WTC11 (cell line): ENCODE results near the gene C1orf232. TPM values are rescaled to one million over a fixed set of nuclear protein-coding genes. Genes with fewer than 3 reads are reported as not detected.

Experiments used
- ATAC-seq: fragments of 200-7000 bp; cut with Tn5 transposase; 2 replicates; pipeline ENCODE4 v1.10.0; 2021; ENCODE audit warnings: mild to moderate bottlenecking, moderate library complexity
- CTCF ChIA-PET: fragments of 300-600 bp; sonication (Branson Sonifier 250); formaldehyde crosslinking; loops from one replicate; lab custom pipeline; 2021; ENCODE audit warnings: antibody characterized with exemption; lab: Charles Lee
- POLR2A ChIA-PET: fragments of 350-600 bp; sonication (Branson Sonifier 250); formaldehyde crosslinking; loops from one replicate; lab custom pipeline; 2021; ENCODE audit warnings: antibody characterized with exemption; lab: Charles Lee
- DNase-seq: peaks from one replicate; pipeline ENCODE4 v3.0.0; 2021; ENCODE audit warnings: low spot score
- H3K27ac Mint-ChIP-seq: 2 replicates; pipeline ENCODE4 v1.8.0; 2021; ENCODE audit warnings: mixed read lengths
- H3K27me3 Mint-ChIP-seq: 2 replicates; pipeline ENCODE4 v1.8.0; 2021; ENCODE audit warnings: low read depth, mild to moderate bottlenecking, moderate library complexity, mixed read lengths
- H3K36me3 Mint-ChIP-seq: 2 replicates; pipeline ENCODE4 v1.8.0; 2021; ENCODE audit warnings: mixed read lengths
- H3K4me1 Mint-ChIP-seq: 2 replicates; pipeline ENCODE4 v1.8.0; 2022; ENCODE audit warnings: mixed read lengths
- H3K4me3 Mint-ChIP-seq: 2 replicates; pipeline ENCODE4 v1.8.0; 2021; ENCODE audit warnings: mild to moderate bottlenecking, moderate library complexity, mixed read lengths
- H3K9me3 Mint-ChIP-seq: 2 replicates; pipeline ENCODE4 v1.8.0; 2021; ENCODE audit warnings: mixed read lengths
- CREM ChIP-seq: sonication (generic); formaldehyde crosslinking; IDR thresholded peaks from 2 replicates; pipeline ENCODE4 v1.8.1; 2022; ENCODE audit warnings: mild to moderate bottlenecking, missing genetic modification reagents, moderate library complexity
- ELF4 ChIP-seq: sonication (generic); formaldehyde crosslinking; IDR thresholded peaks from 2 replicates; pipeline ENCODE4 v1.8.1; 2022; ENCODE audit warnings: low read depth, mild to moderate bottlenecking, moderate library complexity, missing genetic modification reagents
- EMX1 ChIP-seq: fragments of 250-450 bp; sonication (Bioruptor Pico); IDR thresholded peaks from 2 replicates; pipeline ENCODE4 v1.8.0; 2021; ENCODE audit warnings: mild to moderate bottlenecking
- IRF2 ChIP-seq: sonication (generic); formaldehyde crosslinking; IDR thresholded peaks from 2 replicates; pipeline ENCODE4 v1.8.0; 2022; ENCODE audit warnings: low read depth, missing genetic modification reagents, borderline replicate concordance
- MYBL2 ChIP-seq: sonication (generic); formaldehyde crosslinking; IDR thresholded peaks from 2 replicates; pipeline ENCODE4 v1.8.1; 2023; ENCODE audit warnings: mild to moderate bottlenecking, moderate library complexity, missing genetic modification reagents
- NFYB ChIP-seq: sonication (generic); formaldehyde crosslinking; conservative IDR thresholded peaks from 2 replicates; pipeline ENCODE4 v1.8.0; 2022; ENCODE audit warnings: low read depth, missing genetic modification reagents
- NR2C2 ChIP-seq: sonication (generic); formaldehyde crosslinking; IDR thresholded peaks from 2 replicates; pipeline ENCODE4 v1.8.0; 2022; ENCODE audit warnings: mild to moderate bottlenecking, missing genetic modification reagents
- RELA ChIP-seq: sonication (generic); formaldehyde crosslinking; IDR thresholded peaks from 2 replicates; pipeline ENCODE4 v1.8.1; 2022; ENCODE audit warnings: missing genetic modification reagents, mild to moderate bottlenecking, borderline replicate concordance
- ZBTB21 ChIP-seq: sonication (generic); formaldehyde crosslinking; IDR thresholded peaks from 2 replicates; pipeline ENCODE4 v1.8.1; 2023; ENCODE audit warnings: mild to moderate bottlenecking, missing genetic modification reagents, borderline replicate concordance
- ZNF121 ChIP-seq: sonication (generic); formaldehyde crosslinking; IDR thresholded peaks from 2 replicates; pipeline ENCODE4 v1.8.0; 2023; ENCODE audit warnings: missing genetic modification reagents
- ZNF232 ChIP-seq: sonication (generic); formaldehyde crosslinking; IDR thresholded peaks from 2 replicates; pipeline ENCODE4 v1.8.0; 2022; ENCODE audit warnings: mild to moderate bottlenecking, missing genetic modification reagents
- ZNF263 ChIP-seq: sonication (generic); formaldehyde crosslinking; IDR thresholded peaks from 2 replicates; pipeline ENCODE4 v1.8.1; 2022; ENCODE audit warnings: low read depth, mild to moderate bottlenecking, moderate library complexity, missing genetic modification reagents
- ZNF416 ChIP-seq: fragments of 250-450 bp; sonication (Bioruptor Pico); IDR thresholded peaks from 2 replicates; pipeline ENCODE4 v1.9.0; 2021; ENCODE audit warnings: mild to moderate bottlenecking, inconsistent platforms
- ZNF423 ChIP-seq: fragments of 250-450 bp; sonication (Bioruptor Pico); IDR thresholded peaks from 2 replicates; pipeline ENCODE4 v2.1.2; 2022; ENCODE audit warnings: mild to moderate bottlenecking, moderate library complexity
- total RNA-seq: library from RNA; stranded (reverse); gene quantifications from 3 replicates; pipeline ENCODE4 v1.2.3, GENCODE V29; 2021
- TF ChIP-seq, protein P1 (sequence below): fragments of 250-450 bp; sonication (Bioruptor Pico); IDR thresholded peaks from 2 replicates; pipeline ENCODE4 v1.8.0; 2021; ENCODE audit warnings: mild to moderate bottlenecking
- TF ChIP-seq, protein P2 (sequence below): sonication (generic); formaldehyde crosslinking; IDR thresholded peaks from 2 replicates; pipeline ENCODE4 v1.8.0; 2023; ENCODE audit warnings: missing genetic modification reagents, mild to moderate bottlenecking, borderline replicate concordance
- TF ChIP-seq, protein P3 (sequence below): sonication (generic); formaldehyde crosslinking; IDR thresholded peaks from 2 replicates; pipeline ENCODE4 v1.8.1; 2023; ENCODE audit warnings: mild to moderate bottlenecking, missing genetic modification reagents, borderline replicate concordance
- TF ChIP-seq, protein P4 (sequence below): sonication (generic); formaldehyde crosslinking; IDR thresholded peaks from 2 replicates; pipeline ENCODE4 v1.8.1; 2023; ENCODE audit warnings: mild to moderate bottlenecking, missing genetic modification reagents, moderate library complexity
- TF ChIP-seq, protein P5 (sequence below): sonication (generic); formaldehyde crosslinking; IDR thresholded peaks from 2 replicates; pipeline ENCODE4 v1.8.0; 2022; ENCODE audit warnings: mild to moderate bottlenecking, missing genetic modification reagents
- TF ChIP-seq, protein P6 (sequence below): sonication (generic); formaldehyde crosslinking; conservative IDR thresholded peaks from 2 replicates; pipeline ENCODE4 v1.8.1; 2023; ENCODE audit warnings: mild to moderate bottlenecking, low read depth, missing genetic modification reagents, moderate library complexity

The C1orf232 gene
- total RNA-seq, 1 experiment from 2014 or later = not detected

DNA sequence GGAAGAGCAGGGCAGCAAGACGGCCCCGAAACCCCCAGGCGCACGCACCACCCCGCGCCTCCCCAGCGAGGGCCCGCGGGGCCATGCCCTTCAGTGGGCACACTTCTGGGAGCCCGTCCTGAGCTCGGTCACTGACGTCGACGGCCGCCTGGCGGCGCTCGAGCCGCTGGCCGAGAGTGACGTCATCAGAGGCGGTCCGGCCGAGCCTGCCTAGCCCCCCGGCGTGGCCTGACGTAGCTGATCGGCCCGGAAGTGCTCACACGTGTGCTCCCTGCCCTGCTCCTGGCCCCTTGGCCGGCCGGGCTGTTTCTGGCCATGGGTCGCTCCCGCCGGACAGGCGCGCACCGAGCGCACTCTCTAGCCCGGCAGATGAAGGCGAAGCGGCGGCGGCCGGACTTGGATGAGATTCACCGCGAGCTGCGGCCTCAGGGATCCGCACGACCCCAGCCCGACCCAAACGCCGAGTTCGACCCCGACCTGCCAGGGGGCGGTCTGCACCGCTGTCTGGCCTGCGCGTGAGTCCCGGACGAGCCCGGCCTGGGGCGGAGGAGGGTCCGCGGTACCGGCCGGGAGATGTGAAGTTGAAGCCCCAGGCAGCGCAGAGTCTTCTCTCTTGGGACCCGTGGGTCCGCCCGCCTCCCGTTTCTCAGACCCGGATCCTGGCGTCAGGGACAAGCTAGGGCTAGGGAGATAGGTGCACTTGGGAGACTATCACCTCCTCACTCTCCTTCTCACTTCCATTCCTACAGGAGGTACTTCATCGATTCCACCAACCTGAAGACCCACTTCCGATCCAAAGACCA, 1.1 kb upstream of the C1orf232 start, which contains the start of gene ZNF593 (continued):
- TF ChIP-seq, protein P1, sequence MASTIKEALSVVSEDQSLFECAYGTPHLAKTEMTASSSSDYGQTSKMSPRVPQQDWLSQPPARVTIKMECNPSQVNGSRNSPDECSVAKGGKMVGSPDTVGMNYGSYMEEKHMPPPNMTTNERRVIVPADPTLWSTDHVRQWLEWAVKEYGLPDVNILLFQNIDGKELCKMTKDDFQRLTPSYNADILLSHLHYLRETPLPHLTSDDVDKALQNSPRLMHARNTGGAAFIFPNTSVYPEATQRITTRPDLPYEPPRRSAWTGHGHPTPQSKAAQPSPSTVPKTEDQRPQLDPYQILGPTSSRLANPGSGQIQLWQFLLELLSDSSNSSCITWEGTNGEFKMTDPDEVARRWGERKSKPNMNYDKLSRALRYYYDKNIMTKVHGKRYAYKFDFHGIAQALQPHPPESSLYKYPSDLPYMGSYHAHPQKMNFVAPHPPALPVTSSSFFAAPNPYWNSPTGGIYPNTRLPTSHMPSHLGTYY (CRISPR knock-in tag) = no peak
- TF ChIP-seq ZNF416 = no peak
- peak; percentile 96 for TF ChIP-seq ZNF263 (CRISPR knock-in tag)
- no peak for TF ChIP-seq ELF4 (CRISPR knock-in tag)
- peak; percentile 81; the same call in 1 of the 2 replicates for TF ChIP-seq MYBL2
- peak; percentile 68; the same call in 1 of the 2 replicates for TF ChIP-seq RELA (CRISPR knock-in tag)
- no peak for TF ChIP-seq IRF2 (CRISPR knock-in tag)
- TF ChIP-seq NR2C2 (CRISPR knock-in tag) = peak; percentile 65; the same call in 1 of the 2 replicates
- TF ChIP-seq, protein P2, sequence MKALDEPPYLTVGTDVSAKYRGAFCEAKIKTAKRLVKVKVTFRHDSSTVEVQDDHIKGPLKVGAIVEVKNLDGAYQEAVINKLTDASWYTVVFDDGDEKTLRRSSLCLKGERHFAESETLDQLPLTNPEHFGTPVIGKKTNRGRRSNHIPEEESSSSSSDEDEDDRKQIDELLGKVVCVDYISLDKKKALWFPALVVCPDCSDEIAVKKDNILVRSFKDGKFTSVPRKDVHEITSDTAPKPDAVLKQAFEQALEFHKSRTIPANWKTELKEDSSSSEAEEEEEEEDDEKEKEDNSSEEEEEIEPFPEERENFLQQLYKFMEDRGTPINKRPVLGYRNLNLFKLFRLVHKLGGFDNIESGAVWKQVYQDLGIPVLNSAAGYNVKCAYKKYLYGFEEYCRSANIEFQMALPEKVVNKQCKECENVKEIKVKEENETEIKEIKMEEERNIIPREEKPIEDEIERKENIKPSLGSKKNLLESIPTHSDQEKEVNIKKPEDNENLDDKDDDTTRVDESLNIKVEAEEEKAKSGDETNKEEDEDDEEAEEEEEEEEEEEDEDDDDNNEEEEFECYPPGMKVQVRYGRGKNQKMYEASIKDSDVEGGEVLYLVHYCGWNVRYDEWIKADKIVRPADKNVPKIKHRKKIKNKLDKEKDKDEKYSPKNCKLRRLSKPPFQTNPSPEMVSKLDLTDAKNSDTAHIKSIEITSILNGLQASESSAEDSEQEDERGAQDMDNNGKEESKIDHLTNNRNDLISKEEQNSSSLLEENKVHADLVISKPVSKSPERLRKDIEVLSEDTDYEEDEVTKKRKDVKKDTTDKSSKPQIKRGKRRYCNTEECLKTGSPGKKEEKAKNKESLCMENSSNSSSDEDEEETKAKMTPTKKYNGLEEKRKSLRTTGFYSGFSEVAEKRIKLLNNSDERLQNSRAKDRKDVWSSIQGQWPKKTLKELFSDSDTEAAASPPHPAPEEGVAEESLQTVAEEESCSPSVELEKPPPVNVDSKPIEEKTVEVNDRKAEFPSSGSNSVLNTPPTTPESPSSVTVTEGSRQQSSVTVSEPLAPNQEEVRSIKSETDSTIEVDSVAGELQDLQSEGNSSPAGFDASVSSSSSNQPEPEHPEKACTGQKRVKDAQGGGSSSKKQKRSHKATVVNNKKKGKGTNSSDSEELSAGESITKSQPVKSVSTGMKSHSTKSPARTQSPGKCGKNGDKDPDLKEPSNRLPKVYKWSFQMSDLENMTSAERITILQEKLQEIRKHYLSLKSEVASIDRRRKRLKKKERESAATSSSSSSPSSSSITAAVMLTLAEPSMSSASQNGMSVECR (CRISPR knock-in tag) = peak; percentile 86; the same call in 1 of the 2 replicates
- TF ChIP-seq CREM = peak; percentile 99
- TF ChIP-seq ZBTB21 (CRISPR knock-in tag) = peak; percentile 100
- TF ChIP-seq, protein P3, sequence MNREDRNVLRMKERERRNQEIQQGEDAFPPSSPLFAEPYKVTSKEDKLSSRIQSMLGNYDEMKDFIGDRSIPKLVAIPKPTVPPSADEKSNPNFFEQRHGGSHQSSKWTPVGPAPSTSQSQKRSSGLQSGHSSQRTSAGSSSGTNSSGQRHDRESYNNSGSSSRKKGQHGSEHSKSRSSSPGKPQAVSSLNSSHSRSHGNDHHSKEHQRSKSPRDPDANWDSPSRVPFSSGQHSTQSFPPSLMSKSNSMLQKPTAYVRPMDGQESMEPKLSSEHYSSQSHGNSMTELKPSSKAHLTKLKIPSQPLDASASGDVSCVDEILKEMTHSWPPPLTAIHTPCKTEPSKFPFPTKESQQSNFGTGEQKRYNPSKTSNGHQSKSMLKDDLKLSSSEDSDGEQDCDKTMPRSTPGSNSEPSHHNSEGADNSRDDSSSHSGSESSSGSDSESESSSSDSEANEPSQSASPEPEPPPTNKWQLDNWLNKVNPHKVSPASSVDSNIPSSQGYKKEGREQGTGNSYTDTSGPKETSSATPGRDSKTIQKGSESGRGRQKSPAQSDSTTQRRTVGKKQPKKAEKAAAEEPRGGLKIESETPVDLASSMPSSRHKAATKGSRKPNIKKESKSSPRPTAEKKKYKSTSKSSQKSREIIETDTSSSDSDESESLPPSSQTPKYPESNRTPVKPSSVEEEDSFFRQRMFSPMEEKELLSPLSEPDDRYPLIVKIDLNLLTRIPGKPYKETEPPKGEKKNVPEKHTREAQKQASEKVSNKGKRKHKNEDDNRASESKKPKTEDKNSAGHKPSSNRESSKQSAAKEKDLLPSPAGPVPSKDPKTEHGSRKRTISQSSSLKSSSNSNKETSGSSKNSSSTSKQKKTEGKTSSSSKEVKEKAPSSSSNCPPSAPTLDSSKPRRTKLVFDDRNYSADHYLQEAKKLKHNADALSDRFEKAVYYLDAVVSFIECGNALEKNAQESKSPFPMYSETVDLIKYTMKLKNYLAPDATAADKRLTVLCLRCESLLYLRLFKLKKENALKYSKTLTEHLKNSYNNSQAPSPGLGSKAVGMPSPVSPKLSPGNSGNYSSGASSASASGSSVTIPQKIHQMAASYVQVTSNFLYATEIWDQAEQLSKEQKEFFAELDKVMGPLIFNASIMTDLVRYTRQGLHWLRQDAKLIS (CRISPR knock-in tag) = no peak
- TF ChIP-seq, protein P4, sequence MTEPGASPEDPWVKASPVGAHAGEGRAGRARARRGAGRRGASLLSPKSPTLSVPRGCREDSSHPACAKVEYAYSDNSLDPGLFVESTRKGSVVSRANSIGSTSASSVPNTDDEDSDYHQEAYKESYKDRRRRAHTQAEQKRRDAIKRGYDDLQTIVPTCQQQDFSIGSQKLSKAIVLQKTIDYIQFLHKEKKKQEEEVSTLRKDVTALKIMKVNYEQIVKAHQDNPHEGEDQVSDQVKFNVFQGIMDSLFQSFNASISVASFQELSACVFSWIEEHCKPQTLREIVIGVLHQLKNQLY (CRISPR knock-in tag) = 0 out of 2 replicates have a peak, but pooled peaks have one; percentile 77
- TF ChIP-seq, all 79 proteins: peak for 35

DNA sequence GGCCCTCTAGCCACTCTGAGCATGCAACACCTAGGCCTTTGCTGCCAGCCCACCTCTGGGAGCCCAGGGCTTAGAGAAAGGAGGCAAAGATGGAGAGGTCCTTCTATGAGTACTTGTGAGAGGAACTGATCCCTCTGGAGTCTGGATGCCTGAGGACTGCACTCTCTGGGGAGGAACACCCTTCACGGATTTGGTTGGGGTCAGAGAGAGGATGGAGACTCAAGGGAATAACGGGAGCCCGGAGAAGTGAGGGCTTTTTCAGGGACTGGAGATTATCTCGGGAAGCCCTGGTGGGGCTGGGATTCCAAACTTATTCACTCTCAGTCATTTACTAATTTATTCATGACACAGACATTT, 413 bp upstream of the C1orf232 start:
- no peak overlapping the region for H3K27ac Mint-ChIP-seq
- peaks cover 21% of the 10 kb centered on the region for H3K27me3 Mint-ChIP-seq
- H3K9me3 Mint-ChIP-seq = no peaks in the 10 kb centered on the region
- no peaks in the 10 kb centered on the region for H3K36me3 Mint-ChIP-seq
- CTCF ChIA-PET = interaction anchor here (0.6 to 4.0 kb wide), 47 partner anchors 8 to 1442 kb away, joined by 3 to 61 read pairs (median 6); partner anchors contain the start of genes CATSPER4, CEP85, FAM110D and PDIK1L
- peak overlapping the region; percentile 85 for H3K4me3 Mint-ChIP-seq
- peaks cover 35% of the 10 kb centered on the region for H3K4me1 Mint-ChIP-seq
- POLR2A ChIA-PET = interaction anchor here (0.6 to 1.8 kb wide), 4 partner anchors 13 to 65 kb away, joined by 4 to 9 read pairs (median 6); partner anchors contain the start of genes CATSPER4 and CEP85
- DNase-seq = no peak
- no peak for ATAC-seq
- TF ChIP-seq ZNF232 (CRISPR knock-in tag) (no peak), ZNF121 (CRISPR knock-in tag) (no peak), ZNF423 (CRISPR knock-in tag) (no peak), EMX1 (CRISPR knock-in tag) (no peak), NFYB (CRISPR knock-in tag) (no peak), ZNF416 (no peak)
- TF ChIP-seq, protein P5, sequence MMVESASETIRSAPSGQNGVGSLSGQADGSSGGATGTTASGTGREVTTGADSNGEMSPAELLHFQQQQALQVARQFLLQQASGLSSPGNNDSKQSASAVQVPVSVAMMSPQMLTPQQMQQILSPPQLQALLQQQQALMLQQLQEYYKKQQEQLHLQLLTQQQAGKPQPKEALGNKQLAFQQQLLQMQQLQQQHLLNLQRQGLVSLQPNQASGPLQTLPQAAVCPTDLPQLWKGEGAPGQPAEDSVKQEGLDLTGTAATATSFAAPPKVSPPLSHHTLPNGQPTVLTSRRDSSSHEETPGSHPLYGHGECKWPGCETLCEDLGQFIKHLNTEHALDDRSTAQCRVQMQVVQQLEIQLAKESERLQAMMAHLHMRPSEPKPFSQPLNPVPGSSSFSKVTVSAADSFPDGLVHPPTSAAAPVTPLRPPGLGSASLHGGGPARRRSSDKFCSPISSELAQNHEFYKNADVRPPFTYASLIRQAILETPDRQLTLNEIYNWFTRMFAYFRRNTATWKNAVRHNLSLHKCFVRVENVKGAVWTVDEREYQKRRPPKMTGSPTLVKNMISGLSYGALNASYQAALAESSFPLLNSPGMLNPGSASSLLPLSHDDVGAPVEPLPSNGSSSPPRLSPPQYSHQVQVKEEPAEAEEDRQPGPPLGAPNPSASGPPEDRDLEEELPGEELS (CRISPR knock-in tag) = no peak
- TF ChIP-seq, protein P6, sequence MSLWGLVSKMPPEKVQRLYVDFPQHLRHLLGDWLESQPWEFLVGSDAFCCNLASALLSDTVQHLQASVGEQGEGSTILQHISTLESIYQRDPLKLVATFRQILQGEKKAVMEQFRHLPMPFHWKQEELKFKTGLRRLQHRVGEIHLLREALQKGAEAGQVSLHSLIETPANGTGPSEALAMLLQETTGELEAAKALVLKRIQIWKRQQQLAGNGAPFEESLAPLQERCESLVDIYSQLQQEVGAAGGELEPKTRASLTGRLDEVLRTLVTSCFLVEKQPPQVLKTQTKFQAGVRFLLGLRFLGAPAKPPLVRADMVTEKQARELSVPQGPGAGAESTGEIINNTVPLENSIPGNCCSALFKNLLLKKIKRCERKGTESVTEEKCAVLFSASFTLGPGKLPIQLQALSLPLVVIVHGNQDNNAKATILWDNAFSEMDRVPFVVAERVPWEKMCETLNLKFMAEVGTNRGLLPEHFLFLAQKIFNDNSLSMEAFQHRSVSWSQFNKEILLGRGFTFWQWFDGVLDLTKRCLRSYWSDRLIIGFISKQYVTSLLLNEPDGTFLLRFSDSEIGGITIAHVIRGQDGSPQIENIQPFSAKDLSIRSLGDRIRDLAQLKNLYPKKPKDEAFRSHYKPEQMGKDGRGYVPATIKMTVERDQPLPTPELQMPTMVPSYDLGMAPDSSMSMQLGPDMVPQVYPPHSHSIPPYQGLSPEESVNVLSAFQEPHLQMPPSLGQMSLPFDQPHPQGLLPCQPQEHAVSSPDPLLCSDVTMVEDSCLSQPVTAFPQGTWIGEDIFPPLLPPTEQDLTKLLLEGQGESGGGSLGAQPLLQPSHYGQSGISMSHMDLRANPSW (CRISPR knock-in tag) = no peak
